H4 (cell line): ENCODE results near the gene FGF1. TPM values are rescaled to one million over a fixed set of nuclear protein-coding genes. Genes with fewer than 3 reads are reported as not detected.

Experiments
- DNase-seq: peaks from one replicate; pipeline ENCODE4 v3.0.0-alpha.2; 2015; ENCODE audit warnings: low spot score
- total RNA-seq: library from RNA; depleted of rRNA; stranded (reverse); fragments of >200 nt; shearing (Covaris generic); gene quantifications from 2 replicates; pipeline ENCODE4 v1.2.3, GENCODE V29; 2014

Gene FGF1
- total RNA-seq, 1 experiment from 2014 or later = 3.1 TPM

DNA sequence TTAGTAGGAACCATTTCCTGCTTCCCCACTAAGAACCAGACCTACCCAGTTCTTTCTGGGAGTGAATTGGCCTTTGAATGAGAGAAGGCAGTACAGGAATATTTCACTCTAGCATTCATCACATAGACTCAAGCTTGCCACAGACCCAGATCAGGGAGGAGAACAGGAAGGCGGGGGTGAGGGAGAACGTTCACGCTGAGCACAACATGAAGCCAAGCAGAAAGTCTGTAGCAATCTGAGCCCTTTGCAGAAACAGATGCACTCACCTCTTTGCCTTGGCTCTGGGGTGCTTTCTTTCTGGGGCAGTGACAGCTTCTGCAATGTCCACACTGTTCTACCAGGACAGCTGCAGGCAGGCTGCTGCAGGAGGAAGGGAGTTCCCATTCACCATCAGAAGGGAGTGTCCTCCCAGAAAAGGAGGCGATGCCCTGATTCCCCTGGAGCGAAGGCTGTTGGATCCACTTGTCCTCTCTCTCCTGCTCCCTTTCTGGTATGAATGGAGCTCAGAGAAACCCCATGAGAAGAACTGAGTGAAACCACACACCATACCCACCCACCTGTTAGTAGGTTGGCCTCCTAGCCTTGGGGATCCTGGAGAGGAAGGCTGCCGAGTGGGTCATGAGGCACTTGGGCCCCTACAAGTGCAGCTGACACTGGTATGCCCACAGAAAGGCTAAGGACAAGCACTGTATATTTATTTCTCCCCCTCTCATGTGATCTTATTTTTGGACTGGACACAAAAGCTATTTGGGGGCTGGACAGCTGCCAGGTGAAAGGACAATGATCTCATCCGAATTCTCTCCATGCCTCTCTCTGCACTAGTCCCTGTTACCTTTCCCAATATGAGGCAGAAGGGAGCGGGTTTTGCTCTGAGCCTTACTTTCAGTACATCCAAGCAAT, 11.7 kb upstream of the FGF1 start:
- DNase-seq = peak; percentile 16

DNA sequence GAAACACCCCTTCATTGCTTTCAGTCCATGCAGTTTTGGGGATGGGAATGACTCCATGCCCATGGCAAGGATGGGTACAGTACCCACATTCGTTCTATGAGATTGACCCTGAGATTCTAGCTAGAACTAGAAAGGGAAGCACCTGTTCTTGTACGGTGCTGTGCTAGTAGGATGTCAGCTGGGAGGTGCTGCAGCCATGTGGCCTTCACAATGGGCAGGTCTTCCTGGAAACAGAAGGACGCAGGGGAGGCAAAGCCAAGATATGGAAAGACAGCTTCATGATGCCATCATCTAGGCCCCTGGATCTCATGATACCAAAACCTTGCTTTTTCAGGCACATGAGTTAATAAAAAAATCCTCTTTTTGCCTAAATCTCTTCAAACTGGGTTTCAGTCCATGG, 10.5 kb upstream of the FGF1 start:
- no peak for DNase-seq

DNA sequence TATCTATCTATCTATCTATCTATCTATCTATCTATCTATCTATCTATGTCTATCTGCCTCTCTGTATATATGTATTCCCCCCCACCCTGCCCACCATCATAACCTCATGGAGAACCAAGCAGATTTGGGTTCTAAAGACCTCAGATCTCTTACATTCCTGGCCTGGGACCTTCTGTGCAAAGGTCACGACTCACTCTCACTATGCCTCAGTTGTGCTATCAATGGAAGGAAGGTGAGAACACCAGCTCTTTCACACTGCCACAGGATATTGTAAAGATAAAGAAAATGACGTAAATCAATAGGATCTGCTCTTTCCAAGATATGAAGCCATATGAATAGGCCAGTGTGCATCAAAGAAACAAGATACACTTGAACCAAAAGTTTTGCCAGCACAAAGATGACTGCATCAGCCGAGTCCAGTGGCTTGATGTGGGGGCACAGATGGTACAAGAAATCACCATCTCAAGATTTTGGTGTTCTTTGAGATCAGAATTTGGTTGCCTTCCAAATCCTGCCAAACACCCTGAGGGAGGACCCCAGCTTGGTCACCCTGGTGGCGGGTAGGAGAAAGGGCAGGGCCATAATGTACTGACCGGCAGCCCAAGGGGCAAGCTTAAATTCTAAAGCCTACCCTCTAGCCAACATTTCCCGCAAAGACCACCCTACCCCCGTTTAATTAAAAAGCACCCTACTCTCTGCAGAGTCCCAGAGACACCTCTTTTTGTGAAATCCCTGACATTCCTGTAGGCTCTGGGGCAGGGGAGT, 8.4 kb upstream of the FGF1 start:
- DNase-seq = no peak

DNA sequence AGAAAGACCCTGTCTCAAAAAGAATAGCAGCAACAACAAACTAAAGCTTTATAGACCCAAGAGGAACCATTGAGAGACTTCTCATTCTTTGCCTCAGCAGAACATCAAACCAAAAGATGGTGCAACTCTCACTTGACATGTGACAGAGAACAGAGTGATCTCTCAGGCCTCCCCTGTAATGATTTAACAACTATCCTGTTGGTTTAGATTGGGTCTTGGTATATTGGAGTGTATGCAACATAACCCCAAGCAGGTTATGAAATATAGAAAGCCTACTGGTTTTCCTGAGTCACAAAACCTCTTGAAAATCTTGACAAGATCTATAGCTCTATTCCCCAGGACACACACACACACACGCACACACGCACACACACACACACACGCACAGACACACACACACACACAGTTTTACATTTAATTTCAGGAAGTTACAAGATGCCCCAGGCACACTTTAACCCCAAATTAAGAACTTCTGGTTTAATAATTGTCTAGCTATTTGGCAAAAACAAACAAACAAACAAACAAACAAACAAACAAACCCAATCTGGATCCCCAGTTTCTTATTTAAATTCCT, 6.5 kb upstream of the FGF1 start:
- no peak for DNase-seq

DNA sequence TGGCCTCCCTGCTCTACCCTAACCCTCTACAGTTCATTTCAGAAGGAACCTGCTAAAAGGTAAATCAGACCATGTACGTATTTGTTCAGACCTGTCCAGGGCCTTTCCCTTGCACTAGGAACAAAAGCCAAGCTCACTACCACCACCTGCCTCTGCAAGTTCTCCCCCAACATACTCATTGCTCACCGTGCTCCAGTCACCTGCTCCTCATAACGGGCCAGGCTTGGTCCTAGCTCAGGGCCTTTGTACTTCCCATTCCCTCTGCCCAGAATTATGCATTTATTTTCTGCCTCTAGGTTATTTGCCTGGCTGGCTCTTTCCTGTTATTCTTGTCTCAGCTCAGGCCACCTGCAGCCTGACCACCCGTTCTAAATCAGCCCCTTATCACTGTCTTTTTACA, 4.8 kb upstream of the FGF1 start:
- DNase-seq = no peak

DNA sequence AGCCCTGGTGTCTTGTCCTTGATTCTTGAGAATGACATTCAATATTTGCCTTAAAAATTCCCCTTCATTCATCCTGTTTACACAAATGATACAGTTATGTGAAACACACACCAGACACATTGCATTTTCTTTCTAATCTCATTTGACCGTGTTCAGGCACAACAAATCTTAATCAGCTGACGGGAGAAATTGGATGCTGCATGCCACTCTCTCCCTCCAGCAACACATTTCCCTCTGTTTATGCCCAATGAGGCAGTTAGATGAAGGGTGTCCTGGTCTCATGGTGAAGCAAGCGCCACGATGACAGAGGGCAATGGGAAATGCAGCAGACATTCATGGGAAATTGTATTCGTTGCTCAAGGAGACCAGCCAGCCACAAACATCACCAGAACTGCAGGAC, 3.2 kb upstream of the FGF1 start:
- DNase-seq = no peak

DNA sequence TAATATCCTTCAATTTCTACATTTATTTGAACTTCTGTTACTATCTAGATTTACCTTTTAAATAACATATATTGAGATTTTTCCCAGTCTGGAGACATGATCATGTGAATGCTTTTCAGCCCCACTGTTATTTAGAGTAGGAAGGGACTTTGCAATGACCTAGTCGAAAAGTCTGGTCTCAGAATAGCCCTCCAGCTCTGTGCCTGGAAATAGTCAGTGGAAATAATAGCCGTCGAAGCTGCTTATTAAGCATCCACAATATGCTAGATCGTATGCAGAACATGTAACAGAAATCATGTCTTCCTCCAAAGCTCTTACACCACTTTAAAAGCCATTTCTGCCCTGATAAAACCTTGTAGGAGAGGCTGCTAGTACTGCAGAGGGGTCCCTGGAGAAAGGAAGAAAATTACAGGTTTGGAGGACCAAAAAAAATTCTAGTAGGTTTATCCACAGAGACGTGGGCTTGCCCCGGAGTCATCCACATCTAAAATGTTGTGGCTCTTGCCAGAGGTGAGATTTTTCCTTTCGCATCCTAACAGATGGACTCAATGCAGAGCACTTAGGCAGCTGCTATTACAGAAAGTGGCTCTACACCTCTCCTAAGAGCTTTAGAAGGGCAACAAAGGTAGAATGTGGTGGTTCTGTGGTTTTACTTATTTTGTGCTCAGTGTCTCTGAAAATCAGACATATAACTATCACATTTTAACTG, 2.5 kb upstream of the FGF1 start:
- no peak for DNase-seq

DNA sequence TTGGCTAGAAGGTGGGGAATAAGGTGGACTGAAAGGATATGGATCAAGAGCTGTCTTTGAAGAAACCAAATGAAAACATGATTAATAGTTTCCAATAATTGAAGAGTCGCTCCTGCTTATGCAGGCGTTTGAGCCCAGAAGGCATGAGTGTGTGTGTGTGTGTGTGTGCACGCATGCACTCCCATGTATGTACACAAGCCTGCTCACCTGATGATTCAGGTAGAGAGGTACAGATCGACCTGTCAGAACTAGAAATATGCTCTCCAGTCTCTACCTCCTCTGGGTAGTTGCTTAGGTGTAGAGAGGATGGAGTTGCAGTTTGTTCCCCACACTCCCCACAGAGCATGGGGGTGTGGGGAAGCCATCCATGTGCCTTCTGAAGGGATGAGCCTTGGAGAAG, 1.1 kb upstream of the FGF1 start:
- DNase-seq = no peak

DNA sequence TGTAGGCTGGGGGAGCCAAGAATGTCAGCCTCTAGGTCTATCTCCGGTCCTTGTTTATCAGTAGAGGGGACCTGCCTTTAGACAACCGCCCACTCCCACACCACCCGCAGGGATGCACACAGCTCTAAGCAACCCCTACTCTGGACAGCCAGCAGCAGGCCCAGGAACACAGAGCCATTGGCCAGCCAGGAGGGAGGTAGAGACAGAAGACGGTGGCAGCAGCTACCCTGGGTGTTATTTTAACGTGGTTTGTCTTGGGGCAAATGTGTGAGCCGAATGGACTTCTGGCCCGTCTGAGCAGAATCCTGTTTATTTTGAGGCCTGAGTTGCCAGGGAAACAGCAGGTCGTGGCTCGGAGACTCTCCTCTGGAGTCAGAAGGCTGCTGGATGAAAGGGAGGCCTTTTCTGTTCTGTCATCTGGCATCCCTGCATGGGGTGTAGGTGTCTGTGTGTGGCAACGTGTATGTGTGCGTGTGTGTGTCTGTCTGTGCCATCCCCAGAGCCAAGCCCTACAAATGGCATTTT, 382 bp upstream of the FGF1 start:
- peak; percentile 61 for DNase-seq

DNA sequence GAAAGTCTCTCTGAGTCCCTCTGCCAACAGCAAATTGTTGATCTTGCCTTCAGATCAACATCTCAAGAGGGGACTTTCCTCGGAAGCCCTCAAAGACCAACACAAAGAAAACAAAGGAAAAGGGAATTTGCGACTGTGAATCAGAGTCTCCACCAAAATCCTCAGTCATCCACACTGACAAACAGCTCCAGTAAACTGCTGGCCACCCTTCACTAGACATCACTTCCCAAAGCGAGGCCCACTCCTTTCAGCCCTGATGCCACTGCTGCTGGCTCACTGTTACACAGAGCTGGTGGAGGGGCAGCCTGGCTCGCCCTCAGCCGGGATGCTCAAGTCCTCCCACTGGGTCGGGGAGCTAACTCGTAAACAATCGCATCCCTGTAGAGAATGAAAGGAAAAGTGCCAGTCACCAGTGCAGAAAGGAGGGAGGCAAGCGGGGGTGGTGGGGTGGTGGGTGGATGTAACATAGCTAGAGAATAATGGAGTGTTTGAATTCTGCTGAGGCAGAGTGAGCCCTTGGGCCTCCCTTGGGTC, 1.3 kb downstream of the FGF1 start:
- peak; percentile 52 for DNase-seq

DNA sequence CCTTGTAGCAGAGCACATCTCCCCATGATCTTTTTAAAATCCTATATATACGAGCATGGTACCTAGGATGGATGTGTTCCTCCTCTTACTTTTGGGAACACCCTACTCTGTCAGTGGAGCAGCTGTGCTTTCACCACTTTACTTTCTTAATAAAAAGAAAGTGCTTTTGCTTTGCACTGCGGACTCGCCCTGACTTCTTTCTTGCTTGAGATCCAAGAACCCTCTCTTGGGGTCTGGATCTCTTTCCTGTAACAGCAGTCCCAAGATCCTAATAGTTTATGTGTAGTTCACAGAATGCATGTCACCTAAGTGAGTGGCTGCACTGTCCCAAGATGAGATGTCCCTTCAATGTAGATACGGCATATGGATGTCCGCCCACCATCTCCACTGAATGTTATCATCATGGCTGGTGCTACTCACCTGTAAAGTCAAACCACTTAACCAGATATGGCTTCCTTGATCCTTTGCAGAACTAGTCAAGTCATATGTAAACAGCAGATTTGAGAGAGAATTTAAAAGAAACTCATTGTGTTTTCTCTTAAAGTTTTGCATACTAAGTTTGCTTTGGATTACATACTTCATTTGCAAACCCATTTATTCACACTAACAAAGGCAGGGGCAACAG, 1.9 kb downstream of the FGF1 start:
- no peak for DNase-seq

DNA sequence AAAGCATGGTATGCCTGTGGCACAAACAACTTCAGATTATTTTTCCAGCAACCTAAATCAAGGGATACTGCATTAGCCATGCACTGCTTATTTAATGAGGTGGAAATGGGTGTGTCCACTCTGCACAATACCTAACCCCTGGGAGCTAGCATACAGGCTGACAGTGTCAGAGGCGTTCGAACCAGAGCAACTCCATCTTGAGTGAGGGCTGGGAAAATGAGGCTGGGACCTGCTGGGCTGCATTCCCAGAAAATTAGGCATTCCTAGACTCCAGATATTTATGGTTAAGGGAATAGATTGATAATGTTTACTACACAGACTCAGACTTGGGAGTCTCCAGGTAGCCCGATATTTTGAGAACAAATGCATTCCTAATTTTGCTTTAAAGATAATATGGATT, 2.8 kb downstream of the FGF1 start:
- no peak for DNase-seq

DNA sequence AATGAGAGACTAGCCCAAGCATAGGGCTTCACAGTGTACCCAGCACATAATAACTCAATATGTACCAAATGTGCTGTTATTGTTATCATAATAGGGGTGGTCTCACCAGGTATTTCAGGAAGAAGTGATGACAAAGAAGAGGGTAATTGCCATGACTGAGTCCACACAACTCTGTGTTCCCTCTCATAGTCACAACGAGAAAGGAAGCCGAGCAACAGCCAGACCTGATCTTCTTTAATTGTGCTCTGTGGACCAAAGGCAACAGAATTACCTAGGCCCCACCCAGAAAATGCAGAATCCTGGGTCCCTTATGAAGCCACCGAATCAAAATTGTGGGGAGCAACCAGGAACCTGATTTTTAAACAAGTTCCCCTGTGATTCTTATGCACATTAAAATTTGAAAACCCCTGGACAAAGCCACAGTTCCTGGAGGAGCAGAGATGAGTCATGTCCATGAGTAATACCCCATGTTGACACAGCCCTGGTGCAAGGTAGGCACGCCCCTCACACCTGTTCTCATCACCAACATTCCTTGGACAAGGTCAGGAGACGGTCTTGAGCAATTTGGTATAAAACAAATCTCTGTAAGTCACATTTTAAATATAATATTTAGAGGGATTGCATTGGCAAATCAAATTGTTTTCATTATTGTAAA, 5.2 kb downstream of the FGF1 start:
- DNase-seq = peak; percentile 52

DNA sequence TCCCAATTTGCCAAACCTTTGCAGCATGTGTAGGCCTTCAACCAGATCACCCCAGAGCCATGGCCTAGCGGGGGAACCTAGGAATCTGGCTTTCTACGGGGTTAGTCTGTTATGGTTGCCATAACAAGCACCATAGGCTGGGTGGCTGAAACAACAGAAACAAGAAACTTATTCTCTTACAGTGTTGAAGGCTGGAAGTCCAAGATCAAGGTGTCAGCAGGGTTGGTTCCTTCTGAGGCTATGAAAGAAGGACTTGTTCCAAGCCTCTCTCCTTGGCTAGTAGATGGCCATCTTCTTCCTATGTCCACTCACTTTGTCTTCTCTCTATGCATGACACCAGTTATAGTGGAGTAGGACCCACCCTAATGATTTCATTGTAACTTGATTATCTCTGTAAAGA, 6.1 kb downstream of the FGF1 start:
- no peak for DNase-seq

DNA sequence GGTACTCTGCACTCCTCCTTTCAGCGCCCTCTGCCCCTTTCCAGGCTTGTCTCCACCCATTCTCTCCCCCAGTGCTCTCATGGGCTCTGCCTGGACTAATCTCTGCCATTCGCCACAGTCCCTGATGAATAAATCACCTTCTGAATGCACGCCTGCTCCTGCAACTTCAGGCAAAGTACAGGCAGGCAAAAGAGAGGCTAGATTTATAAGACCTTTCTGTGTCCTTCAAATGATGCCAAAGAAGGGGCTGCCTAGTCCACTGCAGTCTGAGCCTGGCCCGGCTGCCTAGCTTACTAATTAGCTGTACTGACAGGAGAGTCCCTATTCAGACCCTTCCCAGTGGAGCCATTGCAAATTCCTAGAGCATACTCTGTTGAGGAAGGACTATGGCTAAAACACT, 7.4 kb downstream of the FGF1 start:
- DNase-seq = no peak

DNA sequence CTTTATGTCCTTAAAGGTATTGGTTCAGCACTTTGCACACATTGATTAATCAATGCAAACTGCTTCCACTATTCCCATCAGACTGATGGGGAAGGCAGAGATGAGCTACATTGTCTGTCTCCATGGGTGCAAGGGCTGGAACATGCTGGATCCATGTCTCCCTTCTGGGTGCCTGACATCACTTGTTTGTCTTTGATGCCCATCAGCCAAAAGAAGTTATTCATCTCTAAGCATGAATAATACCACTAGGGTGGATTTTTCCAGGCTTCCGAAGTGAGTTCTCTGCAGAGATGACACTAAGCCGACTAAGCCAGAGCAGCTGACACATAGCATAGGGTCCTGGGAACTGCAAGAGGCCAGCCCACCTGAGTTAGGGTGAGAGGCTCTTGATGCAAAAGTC, 8.7 kb downstream of the FGF1 start:
- no peak for DNase-seq

DNA sequence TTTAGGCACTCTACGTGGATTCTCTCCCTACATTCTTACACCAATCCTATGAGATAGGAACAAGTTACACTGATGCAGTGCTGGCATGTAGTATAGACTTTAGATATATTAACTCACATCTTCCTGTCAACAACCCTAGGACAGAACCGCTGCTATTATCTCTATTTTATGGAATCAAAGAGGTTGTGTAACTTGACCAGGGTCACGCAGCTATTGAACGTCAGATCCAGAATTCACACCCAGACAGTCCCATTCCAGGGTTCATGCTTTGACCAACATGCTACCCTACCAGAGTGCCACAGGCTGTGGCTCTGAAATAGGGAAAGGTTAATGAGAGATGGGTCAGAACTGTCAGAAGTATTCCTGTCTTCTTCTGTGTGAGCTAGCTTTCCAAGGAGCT, 9.6 kb downstream of the FGF1 start:
- DNase-seq = no peak

DNA sequence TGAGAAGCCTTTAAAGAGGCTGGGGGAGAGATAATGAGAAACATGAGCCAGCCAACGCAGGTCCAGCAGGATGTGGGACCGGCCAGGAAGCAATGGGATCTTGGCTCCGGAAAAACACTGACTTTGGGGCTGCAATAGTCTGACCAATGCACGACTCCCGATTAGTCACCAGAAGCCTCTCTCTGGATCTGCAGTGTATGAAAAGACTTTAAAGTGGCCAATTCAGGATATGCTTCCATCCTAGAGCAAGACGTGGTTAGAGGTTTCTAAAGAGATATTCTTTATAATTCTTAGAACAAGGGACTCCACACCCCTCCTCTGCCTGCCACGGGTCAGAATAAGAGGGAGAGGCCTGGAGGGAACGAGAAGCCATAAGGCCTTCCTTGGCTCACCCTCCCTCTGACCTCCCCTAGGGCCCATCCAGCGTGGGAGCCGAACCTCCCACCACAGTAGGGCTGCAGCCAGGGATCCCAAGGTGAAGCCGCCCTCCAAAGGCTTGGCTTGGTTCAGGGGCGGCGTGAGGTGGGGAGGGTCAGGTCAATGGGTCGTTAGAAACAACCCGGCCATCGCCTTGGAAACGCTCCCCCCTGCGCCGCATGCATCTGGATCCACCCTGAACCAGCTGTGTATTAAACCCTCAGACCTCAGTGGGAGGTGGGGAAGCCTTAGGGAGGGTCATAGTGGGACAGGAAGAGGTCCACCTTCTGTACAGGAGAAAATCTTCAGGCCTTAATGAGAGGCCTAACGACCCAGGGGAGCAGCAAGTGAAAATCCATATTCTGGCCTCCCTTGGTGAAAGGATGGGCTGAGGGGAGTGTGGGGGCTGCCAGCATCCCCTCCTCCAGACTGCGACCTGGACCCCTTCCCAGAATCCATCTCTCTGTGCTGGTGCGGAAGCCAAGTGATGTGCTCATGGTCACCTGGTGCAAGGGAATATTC, 11.1 kb downstream of the FGF1 start:
- peak; percentile 23 for DNase-seq

DNA sequence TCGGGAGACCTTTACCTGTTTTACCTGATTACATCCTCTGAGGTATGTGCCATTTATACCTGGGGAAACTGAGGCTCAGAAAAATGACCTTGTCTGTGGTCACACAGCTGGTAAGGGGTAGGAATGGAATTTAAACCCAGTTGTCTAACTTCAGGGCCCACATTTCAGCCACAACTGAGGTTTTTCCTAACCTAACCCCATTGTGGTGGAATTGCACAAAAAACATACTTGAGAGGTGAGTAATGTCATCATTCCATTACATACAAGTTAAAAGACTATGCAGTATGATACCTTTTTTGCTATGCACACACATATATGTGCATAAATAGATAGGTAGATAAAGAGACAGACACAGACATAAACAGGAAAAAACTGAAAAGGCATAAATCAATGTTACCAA, 14.1 kb downstream of the FGF1 start:
- peak; percentile 20 for DNase-seq

DNA sequence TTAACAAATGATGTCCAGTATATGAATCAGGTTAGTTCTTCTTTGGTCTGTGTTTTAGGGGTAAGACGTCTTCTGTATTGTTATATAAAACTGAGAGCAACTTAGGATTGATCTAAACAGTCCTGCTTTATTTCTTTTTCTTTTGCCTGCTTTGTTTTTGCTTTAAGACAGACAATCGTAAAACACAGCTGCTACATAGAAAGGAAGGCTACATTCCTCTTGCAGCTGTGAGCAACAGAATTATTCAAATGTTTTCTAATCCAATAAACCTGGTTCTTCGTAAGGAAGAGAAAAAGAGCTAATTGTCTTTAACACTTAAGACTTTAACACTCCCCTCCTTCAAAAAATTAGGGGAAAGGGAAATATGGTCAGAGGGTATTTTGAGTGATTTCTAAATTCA, 14.6 kb downstream of the FGF1 start:
- no peak for DNase-seq
